Stimulated activated CD8-positive, alpha-beta memory T cell treated with anti-CD3 and anti-CD28 coated beads, Interleukin-15, amount 100 ng/mL, for 1 hour (primary cell): ENCODE results near the gene TK1.
A peak's percentile ranks its signal among the peaks of the same experiment; 100 is the strongest.

Experiments used
- DNase-seq: peaks from one replicate; pipeline ENCODE4 v3.0.0-alpha.2; 2020; ENCODE audit warnings: low read depth

The TK1 gene

GRCh38 chr17:78219396-78220150 is 32.7 kb upstream of the TK1 start:
- DNase-seq: no peak

- no peak for DNase-seq
Observed at GRCh38 chr17:78214706-78215061, 27.8 kb upstream of the TK1 start.

GRCh38 chr17:78214016-78214705 is 27.3 kb upstream of the TK1 start, which contains the start of gene BIRC5:
Gene BIRC5 (plus strand): TSS chr17:78214253. CDS start chr17:78214317, 64 bp downstream.
- DNase-seq: peak; percentile 84

- no peak for DNase-seq
Observed at GRCh38 chr17:78211032-78211431, 24.2 kb upstream of the TK1 start.

GRCh38 chr17:78210111-78210510 is 23.3 kb upstream of the TK1 start:
- no peak for DNase-seq

GRCh38 chr17:78208486-78208885 is 21.6 kb upstream of the TK1 start:
- DNase-seq: no peak

GRCh38 chr17:78206298-78206697 is 19.4 kb upstream of the TK1 start:
- DNase-seq: no peak

GRCh38 chr17:78205124-78205775 is 18.4 kb upstream of the TK1 start:
- no peak for DNase-seq

- DNase-seq: no peak
Observed at GRCh38 chr17:78204387-78205123, 17.7 kb upstream of the TK1 start.

- DNase-seq: no peak
Observed at GRCh38 chr17:78202666-78203065, 15.8 kb upstream of the TK1 start.

- DNase-seq: no peak
Observed at GRCh38 chr17:78200451-78200850, 13.6 kb upstream of the TK1 start.

- DNase-seq: no peak
Observed at GRCh38 chr17:78197147-78197832, 10.4 kb upstream of the TK1 start.

- DNase-seq: no peak
Observed at GRCh38 chr17:78196716-78197115, 9.9 kb upstream of the TK1 start.

- DNase-seq: no peak
Observed at GRCh38 chr17:78185981-78186691, 716 bp downstream of the TK1 start.

GRCh38 chr17:78184868-78185267 is 2.0 kb downstream of the TK1 start:
- DNase-seq: no peak

- DNase-seq: no peak
Observed at GRCh38 chr17:78184351-78184750, 2.5 kb downstream of the TK1 start.

GRCh38 chr17:78183916-78184315 is 2.9 kb downstream of the TK1 start:
- DNase-seq: no peak

- no peak for DNase-seq
Observed at GRCh38 chr17:78182504-78182903, 4.3 kb downstream of the TK1 start.

GRCh38 chr17:78180508-78180907 is 6.3 kb downstream of the TK1 start:
- DNase-seq: no peak

GRCh38 chr17:78180083-78180482 is 6.8 kb downstream of the TK1 start:
- no peak for DNase-seq

GRCh38 chr17:78179372-78179771 is 7.5 kb downstream of the TK1 start:
- no peak for DNase-seq
